Activated T-cell treated with anti-CD3 and anti-CD28 coated beads, Interleukin-2, amount 50 U/mL, for 48 hours (primary cell): Measurements from ENCODE around the gene PGRMC1.
"Not testable (repeated sequence)": the region's sequence is repeated elsewhere in the genome, so short reads cannot be mapped to it uniquely, and the experiment has no call there.

Experiments used
- DNase-seq, 2 experiments: peaks; one replicate each; pipeline ENCODE4 v3.0.0-alpha.2; 2020

PGRMC1 gene

DNA sequence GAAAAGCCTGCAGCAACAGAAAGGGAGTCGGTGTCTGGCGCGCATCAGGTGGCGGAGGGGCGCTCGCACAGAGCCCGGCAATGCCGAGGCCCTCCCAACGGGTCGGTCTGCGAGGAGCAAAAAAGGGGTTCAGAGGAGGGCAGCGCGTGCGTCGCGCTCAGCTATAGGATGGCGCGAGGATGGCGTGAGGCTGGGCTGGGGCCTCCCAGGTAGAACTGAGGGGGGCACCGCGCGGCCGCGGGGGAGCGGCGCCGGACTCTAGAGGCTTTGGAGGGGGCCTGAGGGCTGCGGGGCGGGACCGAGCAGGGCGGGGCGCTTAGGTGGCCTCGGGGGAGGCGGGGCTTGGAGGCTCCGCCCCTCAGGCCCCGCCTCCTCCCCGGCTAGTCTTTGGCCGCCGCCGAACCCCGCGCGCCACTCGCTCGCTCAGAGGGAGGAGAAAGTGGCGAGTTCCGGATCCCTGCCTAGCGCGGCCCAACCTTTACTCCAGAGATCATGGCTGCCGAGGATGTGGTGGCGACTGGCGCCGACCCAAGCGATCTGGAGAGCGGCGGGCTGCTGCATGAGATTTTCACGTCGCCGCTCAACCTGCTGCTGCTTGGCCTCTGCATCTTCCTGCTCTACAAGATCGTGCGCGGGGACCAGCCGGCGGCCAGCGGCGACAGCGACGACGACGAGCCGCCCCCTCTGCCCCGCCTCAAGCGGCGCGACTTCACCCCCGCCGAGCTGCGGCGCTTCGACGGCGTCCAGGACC lies at the start of gene PGRMC1:
Gene PGRMC1 (plus strand): TSS at position 414 of the 751 bp plus-strand sequence. CDS start 79 bp downstream, at position 493.
- peak; percentile 77 to 81 for DNase-seq

DNA sequence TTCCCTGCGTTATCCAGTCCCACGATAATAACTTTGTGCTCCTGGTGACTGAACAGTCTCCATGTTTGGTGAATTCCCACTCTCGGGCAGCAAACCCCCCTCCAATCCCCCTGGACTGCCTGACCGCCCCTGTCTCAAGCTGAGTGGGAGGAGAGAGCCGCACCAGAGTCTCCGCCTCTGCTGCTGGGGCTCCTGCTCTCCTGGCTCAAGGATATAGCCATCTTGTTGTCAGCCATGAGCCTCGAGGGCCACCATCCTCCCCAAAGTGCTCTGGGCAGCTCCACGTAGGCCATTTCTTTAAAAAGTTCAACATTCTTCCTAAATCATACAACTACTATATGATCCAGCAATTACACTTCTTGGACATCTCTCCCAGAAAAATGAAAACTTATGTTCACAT lies 49.3 kb upstream of the PGRMC1 start:
- DNase-seq, result no peak

DNA sequence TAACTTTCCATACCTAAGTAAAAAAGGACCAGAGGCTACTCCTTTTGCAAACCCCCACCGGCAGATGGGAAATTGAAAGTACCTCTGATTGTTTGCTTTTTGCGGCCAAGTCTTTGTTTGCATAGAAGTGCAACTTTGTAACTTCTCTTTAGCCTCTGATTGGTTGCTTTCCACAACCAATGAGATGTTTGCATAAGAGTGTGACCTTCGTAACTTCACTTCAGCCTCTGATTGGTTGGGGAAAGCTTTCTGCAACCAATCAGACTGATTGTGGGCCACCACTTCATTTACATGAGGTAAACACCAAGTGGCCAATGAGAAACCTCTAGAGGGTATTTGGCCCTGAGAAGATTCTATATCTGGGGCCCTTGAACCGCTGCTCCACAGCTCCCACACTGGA lies 48.8 kb upstream of the PGRMC1 start:
- no peak for DNase-seq

DNA sequence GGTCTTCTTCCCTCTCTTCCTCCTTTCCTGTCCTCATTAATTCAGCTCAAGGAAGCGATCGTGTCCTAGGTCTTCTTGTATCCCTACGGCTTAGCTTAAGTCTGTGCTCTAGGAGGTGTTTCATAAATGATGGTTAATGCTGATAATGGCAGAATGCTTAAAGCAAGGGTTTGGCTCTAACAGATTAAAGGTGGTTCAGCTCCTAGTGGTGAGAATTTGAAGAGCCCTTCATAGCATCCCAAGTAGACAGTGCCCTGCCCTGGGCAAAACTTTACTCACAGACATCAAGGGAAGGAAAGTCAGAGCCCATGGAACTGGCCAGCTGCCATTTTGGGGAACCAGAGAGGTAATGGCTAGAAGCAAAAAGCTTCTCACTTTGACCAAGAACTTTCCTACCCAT lies 47.0 kb upstream of the PGRMC1 start:
- no peak for DNase-seq

DNA sequence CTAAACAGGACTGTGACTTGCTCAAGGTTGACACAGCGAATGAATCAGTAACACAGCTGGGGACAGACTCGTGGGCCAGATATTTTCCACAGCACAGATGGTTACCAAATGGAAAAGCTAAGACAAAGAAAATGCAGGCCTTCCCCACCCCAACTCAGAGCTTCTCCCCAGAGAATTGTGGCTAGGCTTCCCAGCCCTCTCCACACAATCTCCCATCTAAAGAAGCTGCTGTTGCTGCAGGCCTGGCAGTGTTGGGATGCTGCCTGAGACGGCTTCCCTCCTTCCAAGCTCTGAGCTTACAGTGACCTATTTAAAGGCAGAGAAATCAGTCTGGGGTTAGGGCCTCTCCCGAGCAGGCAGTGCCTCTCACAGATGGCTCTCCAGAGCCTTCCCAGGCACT lies 46.5 kb upstream of the PGRMC1 start:
- no peak for DNase-seq

DNA sequence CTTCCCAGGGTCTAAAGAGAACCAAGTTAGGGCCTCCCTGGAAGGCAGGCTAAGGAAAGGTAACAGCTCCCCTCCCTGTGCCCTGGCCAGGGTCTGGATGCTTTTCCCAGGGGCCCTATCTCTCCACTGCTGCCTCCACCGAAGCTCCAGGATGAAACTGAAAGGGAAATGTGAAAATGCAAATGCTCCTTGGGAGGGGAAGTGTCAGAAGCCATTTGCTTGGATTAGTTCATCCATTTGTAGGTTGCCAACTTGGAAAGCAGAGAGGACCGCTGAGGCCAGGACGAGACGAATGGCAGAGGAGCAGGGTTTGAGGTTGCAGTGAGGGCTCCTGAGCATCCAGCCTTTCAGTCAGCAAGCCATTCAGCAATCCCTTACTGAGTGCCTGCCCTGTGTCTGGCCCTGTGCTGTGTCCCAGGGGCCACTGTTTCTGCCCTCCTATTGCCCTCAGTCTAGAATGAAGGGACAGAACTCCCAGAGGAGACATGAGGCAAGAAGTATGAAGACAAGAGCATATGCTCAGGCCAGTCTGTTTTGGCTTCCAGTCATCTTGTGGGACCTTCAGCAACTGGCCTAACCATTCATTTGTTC lies 45.9 kb upstream of the PGRMC1 start:
- no peak for DNase-seq

DNA sequence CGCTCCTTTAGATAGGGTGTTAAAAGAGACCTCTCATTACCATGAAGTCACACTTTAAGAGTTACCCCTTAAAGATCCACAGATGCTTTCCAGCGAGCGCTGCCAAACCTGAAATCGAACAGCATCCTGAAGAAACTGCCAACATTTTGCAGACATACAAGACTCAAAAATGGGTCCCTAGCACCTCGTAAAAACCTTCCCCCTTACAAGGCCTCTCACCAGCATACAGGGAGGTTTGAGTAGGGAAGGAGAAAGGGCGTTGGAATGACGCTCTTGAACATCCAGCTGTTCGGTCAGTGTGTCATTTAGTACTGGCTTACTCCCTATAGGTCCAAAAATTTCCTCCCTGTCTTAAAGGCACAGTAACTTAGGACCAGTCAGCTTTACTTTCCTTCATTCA lies 45.3 kb upstream of the PGRMC1 start:
- DNase-seq, result no peak

DNA sequence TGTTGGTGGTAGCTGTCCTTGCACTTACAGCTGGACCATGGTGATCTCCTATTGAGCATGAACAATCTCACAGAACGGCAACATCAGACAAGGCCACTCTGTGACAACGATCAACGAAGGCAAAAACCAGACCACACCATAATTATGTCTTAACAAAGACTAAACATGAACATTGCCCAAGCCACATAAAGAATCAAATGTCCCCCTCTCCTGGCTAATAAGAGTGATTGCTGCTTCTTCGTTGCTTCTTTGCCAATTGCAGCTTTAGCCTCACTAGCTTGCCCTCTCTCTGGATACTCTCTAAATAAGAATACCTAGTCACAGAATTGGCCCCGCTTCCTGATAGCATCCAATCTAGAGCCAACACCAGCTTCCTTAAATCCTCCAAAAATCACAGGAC lies 41.5 kb upstream of the PGRMC1 start:
- no peak for DNase-seq

DNA sequence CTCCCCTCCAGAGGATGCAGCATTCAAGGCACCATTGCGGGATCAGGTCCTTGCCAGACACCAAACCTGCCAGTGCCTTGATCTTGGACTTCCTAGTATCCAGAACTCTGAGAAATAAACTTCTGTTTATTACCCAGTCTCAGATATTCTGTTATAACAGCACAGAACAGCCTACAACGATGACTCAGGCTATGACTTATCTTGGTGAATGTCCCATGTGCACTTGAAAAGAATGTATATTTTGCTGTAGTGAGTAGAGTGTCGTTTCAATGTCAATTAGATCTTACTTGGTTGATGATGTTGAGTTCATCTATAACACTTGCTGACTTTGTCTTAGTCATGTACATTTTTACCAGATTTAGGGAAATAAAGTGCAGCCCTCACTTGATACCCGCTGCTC lies 34.5 kb upstream of the PGRMC1 start:
- DNase-seq, result no peak

DNA sequence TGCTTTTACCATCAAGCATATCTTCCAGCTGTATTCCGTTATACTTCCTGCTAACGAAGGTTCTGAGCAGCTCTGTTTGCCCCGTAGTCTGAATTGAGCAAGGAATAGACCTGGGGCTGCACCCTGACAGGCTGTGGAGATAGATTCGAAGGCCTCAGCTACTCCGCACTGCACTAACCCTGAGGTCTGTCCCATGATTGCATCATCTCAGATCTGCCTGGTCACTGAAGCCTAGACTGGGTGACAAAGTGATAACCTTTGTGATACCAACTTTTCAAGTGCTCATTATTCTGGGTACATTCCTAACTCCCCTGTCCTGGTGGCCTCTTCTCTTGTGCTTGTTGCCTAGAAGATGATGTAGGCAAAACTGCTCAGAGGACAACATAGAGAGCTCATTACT lies 29.9 kb upstream of the PGRMC1 start:
- no peak for DNase-seq

DNA sequence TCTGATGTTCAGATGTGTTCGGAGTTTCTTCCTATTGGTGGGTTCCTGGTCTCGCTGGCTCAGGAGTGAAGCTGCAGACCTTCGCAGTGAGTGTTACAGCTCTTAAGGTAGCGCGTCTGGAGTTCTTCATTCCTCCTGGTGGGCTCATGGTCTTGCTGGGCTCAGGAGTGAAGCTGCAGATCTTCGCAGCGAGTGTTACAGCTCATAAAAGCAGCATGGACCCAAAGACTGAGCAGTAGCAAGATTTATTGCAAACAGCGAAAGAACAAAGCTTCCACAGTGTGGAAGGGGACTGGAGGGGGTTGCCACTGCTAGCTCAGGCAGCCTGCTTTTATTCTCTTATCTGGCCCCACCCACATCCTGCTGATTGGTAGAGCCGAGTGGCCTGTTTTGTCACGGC lies 28.6 kb upstream of the PGRMC1 start:
- not testable (repeated sequence) for DNase-seq

DNA sequence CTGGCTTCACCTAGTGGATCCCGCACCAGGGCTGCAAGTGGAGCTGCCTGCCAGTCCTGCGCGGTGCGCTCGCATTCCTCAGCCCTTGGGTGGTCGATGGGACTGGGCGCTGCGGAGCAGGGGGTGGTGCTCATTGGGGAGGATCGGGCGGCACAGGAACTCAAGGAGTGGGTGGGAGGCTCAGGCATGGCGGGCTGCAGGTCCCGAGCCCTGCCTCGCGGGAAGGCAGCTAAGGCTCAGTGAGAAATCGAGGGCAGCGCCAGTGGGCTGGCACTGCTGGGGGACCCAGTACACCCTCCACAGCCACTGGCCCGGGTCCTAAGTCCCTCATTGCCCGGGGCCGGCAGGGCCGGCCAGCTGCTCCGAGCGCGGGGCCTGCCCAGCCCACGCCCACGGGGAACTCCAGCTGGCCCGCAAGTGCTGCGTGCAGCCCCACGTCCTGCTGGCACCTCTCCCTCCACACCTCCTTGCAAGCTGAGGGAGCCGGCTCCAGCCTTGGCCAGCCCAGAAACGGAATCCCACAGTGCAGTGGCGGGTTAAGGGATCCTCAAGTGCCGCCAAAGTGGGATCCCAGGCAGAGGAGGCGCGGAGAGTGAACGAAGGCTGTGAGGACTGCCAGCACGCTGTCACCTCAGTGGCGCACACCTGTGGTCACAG lies 27.6 kb upstream of the PGRMC1 start:
- DNase-seq, result no peak

DNA sequence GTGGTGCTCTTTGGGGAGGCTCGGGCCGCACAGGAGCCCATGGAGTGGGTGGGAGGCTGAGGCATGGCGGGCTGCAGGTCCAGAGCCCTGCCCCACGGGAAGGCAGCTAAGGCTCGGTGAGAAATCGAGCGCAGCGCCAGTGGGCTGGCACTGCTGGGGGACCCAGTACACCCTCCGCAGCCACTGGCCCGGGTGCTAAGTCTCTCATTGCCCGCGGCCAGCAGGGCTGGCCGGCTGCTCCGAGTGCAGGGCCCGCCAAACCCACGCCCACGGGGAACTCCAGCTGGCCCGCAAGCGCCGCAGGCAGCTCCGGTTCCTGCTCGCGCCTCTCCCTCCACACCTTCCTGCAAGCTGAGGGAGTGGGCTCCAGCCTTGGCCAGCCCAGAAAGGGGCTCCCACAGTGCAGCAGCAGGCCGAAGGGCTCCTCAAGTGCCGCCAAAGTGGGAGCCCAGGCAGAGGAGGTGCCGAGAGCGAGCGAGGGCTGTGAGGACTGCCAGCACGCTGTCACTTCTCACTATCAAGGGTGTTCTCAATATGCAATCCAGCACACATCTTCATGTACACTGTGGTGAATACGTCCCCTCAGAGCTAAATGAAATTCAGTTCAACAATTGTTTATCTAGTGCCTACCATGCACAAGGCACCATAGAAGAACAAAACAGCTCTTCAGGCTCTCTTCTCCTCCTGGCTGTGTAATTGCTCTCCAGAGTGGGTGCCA lies 25.0 kb upstream of the PGRMC1 start:
- DNase-seq, result not testable (repeated sequence)

DNA sequence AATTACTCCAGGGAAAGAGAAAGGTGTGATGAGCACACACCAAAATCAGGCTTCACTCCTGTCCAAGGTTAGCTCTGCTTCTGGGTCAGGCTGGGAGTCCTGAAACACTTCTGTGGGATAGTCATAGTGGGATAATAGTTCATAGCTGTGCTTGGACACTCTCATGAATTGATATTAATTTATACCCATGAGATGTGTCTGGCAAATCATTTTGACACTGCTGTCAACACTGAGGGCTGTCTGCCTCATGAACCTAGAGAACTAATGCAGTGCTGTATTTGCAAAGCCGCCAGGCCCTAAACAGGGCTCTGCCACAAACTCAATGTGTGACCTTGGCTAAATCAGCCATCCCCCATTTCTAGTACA lies 24.5 kb upstream of the PGRMC1 start:
- DNase-seq, result no peak

DNA sequence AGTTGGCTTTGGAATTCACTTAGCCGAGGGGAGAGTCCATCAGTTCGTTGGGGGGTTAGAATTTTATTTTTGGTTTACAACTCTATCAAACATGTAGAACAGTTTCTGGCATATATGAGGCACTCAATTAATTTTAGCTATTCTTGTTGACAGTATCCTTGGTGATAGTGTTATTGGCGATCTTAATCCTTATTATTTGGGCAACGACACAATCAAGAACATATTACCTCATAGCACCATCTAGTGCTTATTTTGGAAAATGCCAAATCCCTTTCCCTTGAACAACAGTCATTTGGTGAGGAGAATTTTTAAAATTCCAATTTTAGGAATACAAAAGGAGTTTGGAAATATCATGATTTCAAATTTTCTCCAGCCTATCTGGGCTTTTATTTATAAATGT lies 17.9 kb upstream of the PGRMC1 start:
- DNase-seq, result no peak

DNA sequence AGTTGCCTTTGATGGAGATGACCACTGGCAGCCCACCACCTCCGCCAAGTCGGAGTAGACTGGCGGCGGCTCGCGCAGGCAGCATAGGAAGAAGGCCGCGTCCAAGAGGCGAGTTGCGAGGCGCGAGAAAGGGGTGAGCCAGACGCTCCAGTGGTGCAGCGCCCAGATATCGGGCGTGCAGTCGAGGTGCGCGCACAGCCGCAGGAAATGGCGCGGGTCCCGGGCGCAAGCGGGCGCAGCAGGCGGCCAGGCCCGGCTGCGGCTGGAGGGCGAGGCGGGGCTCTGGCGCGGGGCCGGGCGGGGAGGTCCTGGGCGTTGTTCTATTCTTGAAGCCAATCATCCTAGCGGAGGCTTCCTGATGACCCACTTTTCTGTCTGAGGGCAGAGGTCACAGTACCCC lies 13.2 kb upstream of the PGRMC1 start:
- no peak for DNase-seq

DNA sequence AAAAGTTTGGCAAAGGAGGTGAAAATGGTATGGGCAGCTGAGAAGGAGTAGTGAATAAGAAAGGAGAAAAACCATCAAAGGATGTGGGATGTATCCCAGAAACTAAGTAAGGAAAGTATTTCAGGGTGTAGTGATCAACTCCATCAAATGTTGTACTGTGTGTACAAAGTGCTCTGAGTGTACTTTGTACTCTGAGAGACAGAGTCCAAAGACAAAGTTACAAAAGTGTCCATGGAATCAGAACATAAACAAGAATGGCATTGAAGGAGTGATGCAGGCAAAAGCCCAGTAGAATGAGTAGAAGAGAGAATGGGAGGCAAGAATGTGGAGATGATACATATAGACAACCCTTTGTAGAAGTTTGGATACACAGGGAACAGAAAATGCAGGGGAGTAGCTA lies 12.3 kb upstream of the PGRMC1 start:
- DNase-seq, result no peak

DNA sequence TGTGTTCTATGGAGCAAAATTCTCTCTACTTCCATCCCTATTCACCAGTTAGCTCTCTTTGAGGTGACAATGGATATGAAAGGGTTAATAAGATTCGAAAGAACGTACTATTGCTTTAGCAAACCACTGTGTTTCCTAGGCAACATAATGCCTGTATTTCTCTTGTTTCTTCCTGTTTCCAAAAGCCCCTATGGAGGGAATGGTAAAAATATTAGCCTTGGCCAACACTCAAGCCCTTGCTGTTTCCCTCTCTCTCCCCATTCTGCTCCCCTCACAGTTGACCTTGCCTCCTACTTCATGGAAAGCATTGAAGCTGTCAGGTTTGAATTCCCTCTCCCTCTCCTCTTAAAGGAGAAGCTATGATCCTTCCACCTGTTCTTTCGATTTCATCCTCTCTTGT lies 9.6 kb upstream of the PGRMC1 start:
- DNase-seq, result no peak

DNA sequence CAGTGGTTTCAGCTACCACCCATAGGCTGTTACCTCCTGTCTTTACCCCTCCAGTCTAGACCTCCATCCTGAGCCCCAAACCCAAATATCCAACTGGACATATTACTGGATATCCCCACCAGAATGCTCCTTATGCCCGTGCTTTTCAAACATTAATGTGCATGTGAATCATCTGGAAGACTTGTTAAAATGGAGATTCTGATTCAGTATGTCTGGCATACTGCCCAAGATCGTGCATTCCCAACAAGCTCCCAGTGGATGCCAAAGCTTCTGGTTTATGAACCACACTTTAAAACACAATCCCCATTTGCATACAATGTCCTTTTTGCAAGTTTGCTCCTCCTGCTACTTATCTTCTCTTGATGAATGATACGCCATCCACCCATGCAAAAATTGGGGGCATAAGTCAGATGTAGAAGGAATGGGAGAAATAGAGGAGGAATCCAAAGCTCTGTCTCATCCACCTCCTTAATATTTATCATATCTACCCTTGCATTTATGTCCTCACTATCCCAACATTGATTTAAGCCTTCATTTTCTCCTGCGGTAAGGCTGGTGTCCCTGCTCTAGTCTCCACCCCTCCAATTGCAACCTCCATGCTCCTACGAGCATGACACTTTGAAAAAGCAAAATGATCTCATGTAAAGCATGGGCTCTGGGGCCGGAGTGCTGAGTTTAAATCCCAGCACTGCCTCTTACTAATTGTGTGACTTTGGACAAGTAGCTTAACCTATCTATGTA lies 7.4 kb upstream of the PGRMC1 start:
- DNase-seq, result no peak

DNA sequence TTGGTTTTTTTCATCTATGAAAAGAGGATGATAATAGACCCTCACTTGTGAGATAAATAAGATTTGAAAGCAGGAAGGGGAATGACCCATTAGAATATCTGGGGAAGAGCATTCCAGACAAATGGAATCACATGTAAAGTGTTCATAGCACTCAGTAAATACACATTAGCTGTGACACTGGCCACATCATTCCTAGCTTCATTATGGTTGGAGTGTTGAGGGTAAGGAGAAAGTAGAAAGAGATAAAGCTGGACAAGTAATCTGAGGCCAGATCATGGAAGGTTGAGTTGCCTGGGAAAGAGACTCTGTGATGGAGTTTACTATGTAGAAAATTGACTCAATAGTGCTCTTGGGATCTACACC lies 6.9 kb upstream of the PGRMC1 start:
- no peak for DNase-seq

DNA sequence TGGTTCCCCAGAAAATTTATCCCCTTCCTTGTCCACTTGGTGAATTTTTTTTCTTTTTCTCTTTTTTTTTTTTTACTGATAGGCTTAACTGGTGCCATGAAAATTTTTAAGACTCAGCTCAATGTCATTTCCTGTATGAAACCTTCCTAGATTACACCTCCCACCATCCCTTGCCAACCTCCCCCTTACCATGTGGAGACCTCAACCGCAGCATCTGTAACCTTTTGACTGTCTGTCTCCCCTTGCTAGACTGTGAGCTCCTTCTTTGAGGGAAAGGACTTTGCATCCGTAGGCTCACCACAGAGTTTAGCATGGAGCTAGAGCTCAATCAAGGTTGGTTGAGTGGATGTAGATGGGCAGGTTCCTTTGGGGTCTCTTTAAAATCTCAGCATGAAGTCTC lies 5.2 kb upstream of the PGRMC1 start:
- no peak for DNase-seq

DNA sequence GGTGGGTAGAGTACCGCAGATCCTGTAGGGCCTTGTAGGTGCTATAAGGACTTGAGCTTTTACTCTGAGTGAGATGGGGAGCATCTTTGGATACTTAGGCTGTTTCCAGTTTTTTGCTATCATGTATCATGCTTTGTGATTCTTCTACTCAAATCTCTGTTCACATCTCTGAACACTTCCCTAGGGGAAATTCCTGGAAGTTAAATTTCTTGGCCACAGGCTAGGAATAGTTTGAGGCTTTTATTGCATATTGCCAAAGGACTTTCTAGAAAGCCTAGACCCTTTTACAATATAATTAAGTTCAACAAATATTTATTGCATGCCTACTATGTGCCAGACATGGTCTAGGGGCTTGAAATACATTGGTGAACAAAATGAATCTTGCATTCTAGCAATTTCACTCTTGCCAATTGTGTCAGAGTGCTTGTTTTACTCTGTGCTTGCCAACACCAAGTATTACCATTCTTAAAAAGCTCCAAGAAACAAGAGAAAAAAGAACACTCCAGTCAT lies 4.1 kb upstream of the PGRMC1 start:
- no peak for DNase-seq

DNA sequence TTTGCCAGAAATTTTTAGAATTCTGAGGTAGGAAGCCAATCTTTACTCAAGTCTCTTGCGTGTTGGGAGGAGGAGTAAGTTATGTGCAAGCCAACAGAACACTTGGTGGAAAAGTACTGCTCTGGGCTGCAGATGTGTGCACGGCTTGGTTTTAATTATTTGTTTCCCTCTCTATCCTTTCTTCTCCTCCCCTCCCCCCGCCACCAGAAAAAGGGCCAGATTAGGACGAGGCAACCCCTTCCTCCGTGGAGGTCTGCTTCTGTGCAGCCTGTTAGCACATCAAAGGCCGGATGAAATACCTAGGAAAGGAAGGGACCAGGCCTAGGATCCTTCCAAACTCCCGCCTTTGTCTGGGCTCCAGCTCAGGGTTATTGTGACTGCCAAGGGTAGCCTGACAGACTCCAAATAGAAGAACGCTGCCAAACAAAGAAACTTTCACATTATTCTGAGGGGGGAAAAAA lies 1.0 kb upstream of the PGRMC1 start:
- DNase-seq, result no peak
